GM21576 (cell line): ENCODE data around the gene NELFB.
A peak's percentile ranks its signal among the peaks of the same experiment; 100 is the strongest.

Experiments
- ATAC-seq: cut with Tn5 transposase; IDR thresholded peaks from one replicate; pipeline ENCODE4 v1.9.1; 2021; ENCODE audit warnings: mild to moderate bottlenecking, moderate library complexity; ENCODE audit not compliant: unreplicated experiment

The NELFB gene

GRCh38 chr9:137223078-137223970 is 31.8 kb upstream of the NELFB start:
- ATAC-seq = peak; percentile 59

DNA sequence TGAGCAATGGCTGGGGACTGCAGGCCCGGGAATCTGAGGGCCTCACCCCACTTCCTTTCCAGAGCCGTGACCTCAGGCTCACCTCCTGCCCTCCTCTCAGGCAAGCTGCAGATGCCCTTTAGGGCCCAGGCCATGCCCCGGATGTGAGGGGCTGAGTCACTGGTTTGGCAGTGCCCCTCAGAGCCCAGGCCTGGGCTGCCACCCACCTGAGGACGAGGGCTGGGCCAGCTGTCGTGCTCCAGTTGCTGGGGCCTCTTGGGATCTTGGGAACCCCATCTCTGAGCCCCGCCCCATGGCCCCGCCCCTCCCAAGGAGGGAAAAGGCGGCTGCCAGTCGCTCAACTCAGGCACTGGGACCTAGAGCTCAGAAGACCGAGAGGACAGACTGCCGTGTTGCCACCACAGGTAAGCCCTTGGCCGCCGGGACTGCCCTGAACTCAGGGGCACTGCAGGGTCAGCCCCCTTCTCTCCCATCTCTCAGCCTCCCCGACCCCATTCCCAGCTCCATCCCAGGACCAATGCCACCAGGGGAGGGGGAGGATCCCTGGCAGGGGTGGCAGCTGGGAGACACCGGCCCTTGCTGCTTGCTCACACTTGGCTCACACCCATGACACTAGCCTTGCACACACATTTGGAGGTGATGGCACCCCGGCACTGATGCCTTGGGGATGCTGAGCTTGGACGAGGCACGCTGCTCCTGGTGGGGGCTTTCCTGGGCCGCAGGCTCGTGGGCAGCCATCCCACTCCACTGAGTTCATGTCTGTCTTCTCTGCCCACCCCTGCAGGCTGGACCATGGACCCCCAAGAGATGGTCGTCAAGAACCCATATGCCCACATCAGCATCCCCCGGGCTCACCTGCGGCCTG is 30.1 kb upstream of the NELFB start, which contains the start of gene CYSRT1:
Gene CYSRT1 (plus strand): TSS at position 345 of the 865 bp plus-strand sequence. CDS start 448 bp downstream, at position 793.
- no peak for ATAC-seq

DNA sequence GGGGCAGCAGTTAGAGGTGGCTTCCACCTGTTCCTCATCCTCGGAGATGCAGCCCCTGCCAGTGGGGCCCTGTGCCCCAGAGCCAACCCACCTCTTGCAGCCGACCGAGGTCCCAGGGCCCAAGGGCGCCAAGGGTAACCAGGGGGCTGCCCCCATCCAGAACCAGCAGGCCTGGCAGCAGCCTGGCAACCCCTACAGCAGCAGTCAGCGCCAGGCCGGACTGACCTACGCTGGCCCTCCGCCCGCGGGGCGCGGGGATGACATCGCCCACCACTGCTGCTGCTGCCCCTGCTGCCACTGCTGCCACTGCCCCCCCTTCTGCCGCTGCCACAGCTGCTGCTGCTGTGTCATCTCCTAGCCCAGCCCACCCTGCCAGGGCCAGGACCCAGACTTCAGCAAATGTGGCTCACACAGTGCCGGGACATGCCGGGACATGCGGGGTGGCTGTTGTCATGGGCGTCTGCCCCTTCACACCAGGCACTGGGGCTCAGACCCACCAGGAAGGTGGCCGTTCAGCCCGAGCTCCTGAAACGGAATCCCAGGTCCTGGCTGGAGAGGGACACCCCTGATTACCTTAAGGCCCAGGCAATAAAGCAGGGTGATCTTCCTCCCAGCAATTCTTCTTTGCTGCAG is 29.3 kb upstream of the NELFB start:
- no peak for ATAC-seq

GRCh38 chr9:137226338-137227053 is 28.6 kb upstream of the NELFB start:
- ATAC-seq = no peak

DNA sequence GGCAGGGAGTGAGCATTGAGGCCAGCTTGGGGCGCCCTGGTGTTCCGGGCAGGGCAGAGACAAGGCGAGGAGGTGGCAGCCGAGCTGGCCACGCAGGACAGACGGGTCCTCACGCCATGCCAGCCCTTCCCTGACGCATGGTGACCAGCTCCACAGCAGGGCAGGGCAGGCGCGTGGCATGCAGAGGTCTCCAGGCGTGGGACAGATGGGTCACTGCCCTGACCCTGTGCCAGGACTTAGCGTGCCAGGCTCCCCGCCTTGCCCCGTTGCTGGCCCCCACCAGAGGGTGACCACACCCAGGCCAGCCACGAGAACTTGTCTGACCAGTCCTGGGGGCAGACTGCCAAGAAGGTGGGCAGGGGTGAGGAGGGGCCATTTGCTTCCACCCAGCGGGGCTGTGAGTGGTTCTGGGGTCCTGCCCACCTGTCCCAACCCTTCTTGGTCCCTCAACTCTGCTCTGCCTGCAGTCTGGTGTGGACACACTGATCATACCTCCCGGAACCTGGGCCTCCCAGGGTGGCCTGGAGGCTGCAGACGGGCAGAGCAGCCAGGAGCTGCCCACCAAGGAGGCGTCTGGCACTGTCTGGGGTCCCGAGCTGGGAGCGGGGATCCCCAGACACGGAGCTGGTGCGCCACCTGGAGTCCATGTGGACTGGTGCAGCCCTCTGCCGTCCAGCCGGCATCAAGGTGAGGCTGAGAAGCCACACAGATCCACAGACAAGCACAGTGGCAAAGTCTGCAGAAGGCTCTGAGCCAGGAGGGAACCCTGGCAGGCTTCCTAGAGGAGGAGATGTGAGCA is 27.9 kb upstream of the NELFB start, which contains the start of gene RNF224:
Gene RNF224 (plus strand): TSS at position 449 of the 799 bp plus-strand sequence. CDS start 834 bp downstream, outside the sequence.
- no peak for ATAC-seq

DNA sequence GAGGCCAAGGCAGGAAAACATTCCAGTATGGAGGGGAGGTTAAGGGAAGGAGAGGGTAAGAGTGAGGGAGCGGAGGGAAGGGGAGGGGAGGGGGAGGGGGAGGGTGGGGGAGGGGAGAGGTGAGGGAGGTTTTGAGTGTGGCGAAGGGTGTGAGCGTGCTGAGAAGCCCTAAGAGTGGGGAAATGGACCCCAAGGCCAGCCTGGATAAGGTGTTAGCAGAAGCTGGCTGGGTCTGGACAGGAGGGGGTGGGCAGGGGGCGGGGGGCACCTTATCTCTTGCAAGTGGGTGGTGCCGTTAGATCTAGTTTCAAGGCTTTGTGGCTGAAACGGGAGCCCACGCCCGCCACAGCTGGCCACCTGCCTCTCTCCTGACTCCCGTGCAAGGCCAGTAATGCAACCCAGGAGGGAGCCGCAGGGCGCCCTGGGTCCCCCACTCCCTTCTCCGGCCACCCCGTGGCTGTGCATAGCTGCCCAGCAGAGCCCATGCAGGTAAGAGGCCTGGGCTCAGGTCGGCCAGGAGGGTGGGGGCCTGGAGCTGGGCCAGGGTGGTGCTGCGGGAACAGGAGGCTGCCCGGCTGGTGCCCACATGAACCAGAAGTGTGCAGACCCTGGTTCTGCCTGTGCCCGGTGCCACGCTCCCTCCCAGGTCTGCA is 27.1 kb upstream of the NELFB start:
- ATAC-seq = no peak

DNA sequence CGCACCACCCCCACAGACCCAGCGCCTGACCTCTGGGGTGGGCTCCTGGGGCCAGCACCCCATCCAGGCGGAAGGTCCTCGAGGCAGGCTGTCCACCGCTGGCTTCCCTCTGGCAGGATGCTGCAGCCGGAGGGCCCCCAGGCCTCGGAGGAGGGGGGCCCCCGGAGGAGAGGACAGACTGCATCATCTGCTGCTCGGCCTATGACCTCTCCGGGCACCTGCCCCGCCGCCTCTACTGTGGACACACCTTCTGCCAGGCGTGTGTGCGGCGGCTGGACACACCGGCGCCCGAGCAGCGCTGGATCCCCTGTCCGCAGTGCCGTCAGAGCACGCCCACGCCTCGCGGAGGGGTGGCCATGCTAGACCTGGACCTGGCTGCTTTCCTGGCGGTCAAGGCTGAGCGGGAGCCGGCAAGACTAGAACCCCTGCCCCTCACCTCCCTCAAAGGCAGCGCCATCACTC is 26.6 kb upstream of the NELFB start:
- ATAC-seq = no peak

DNA sequence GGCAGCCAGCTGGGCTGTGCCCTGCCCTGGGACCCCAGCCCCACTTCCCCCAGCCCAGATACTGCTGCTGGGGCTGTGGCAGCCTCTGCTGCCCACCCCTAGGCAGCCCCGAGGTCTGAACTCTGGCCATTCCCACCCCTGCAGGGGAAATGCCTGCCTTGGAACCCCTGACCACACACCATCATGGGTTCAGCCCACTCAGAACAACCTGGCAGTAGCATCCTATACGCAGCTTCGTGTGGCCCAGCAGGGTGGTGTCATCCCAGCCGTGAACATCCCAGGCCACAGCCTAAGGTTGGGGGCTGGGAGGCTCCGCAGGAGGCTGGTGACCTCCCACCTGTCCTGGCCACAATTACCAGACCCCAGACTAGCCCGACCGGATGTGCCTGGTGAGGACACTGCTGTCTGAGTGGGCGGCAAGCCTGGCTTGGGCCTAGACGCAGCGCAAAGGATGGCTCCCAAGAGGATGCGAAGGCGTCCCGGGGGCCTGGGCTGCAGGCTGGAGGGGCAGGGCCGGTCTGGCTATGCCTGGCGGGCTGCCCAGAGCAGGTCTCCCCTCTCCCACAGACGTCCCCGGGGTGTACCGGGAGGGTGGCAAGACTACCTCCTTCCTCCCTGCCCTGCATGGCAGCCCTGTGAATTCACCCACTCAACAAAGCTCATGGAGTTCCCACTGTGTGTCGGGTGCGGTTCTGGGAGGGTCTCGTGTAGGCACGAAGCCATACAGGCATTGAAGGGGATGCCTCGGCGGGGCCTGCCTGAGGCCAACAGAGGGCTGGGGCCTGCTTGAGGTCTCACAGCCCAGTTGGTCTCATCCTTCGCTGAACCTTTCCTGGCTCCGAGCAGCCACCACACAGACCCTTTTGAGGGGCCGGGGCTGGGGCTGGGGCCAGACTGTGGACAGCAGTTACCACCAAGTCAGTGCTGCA is 25.9 kb upstream of the NELFB start:
- no peak for ATAC-seq

- ATAC-seq = no peak
These were observed 25.0 kb upstream of the NELFB start for GRCh38 chr9:137229903-137230704.

DNA sequence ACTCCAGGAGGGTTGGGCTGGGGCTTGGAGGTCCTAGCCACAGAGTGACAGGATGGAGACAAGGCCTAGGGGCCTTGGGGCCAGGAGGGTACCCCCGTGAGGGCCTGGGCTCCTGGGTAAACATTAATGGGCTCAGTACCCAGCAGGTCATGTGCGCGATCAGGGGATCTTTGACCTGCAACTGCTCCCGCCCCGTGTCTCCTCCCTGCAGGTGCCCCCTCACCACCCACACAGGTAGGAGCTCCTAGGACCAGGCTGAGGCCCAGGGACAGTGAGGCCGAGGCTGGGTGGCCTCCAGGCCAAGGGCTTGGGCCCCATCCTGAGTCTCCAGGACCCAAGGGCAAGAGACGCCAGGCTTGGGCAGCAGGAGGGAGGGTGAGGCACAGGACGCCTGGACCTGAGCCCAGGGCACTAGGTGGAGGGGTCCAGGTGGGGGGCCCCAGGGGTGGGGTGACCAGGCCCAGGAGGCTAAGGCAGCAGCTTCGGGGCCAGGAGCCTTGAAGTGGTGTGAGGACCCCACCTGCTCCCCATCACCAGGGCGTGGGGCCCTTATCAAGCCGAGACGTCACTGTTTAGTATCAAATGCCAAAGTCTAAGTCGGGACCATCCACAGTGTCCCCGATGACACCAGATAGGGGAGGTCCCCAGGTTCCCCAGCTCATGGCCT is 24.3 kb upstream of the NELFB start, which contains the start of gene SLC34A3:
Gene SLC34A3 (plus strand): TSS at position 197 of the 667 bp plus-strand sequence. CDS start 802 bp downstream, outside the sequence.
- no peak for ATAC-seq

DNA sequence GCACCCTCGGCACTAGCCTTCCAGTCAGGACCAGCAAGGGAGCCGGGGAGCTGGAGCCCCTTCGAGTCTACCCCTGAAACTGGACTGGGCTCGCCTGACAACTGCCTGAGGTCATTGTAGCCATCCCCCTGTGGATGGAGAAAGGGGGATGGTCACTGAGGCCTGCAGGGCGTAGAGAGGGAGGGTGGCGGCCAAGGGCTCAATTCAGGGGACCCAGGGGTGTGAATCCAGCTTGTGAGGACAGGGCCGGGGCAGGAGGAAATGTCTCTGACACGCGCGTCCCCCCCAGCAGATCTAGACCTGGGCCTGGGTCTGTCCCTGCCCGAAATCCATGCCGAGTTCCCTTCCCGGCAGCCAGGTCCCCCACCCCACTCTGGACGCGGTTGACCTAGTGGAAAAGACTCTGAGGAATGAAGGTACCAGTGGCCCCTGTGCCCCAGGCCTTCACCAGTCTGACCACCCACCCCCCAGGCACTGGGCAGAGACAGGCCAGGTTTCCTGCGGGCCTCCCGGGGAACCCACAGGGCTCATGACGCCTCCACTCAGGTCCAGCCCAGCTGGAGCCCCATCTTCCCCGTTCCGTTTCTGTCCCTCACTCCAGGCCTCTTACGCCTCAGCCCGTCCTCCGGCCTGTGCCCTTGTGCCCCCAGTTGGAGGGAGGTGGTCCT is 23.6 kb upstream of the NELFB start:
- no peak for ATAC-seq

GRCh38 chr9:137232101-137232500 is 23.0 kb upstream of the NELFB start:
- no peak for ATAC-seq

DNA sequence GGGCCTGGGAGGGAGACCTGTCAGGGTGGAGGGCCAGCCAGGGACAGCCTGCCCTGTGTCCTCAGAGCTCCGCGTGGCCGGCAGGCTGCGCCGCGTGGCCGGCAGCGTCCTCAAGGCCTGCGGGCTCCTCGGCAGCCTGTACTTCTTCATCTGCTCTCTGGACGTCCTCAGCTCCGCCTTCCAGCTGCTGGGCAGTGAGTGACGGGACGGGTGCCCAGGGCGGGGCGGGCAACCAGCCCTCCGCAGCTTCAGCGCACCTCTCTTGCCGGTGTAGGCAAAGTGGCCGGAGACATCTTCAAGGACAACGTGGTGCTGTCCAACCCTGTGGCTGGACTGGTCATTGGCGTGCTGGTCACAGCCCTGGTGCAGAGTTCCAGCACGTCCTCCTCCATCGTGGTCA is 22.6 kb upstream of the NELFB start:
- ATAC-seq = no peak

GRCh38 chr9:137233143-137233980 is 21.8 kb upstream of the NELFB start:
- no peak for ATAC-seq
